ENCODE data around the gene PCBP3. TPM values are rescaled to one million over a fixed set of nuclear protein-coding genes. Genes with fewer than 3 reads are reported as not detected.
A peak's percentile ranks its signal among the peaks of the same experiment; 100 is the strongest.
"Not testable (repeated sequence)": the region's sequence is repeated elsewhere in the genome, so short reads cannot be mapped to it uniquely, and the experiment has no call there.

The PCBP3 gene
- total RNA-seq, 2 donors from 2014 or later = 11.6 to 16.5 TPM

DNA sequence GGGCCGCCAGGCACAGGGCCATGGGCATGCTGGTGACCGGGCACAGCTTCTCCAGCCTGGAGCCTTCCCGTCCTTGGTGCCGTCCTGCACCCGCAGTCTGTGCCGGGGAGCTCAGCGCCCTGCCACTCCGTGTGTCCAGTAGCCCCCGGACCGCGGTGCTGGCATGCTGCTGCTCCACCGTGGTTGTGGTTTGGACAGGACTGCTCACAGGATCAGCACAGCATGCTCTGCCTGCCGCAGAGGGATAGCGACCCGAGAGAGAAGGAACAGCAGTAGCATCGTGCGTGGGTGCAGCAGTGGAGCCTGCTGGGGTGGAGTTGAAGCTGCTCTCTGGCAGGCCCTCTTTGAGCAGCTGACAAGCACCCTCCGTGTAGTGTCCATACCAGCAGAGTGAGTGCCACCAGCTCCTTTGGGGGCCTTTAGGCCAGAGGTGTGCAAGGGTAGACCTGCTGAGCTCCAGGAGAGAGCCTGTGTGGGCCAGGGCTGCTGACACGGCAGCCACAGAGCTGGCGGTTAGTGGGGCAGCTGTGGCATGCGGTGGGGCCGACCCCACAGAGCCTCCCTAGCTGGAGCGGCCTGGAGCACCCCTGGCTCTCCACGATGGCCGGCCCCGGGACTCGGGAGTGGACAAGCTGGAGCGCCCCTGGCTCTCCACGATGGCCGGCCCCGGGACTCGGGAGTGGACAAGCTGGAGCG is 6.4 kb upstream of the PCBP3 start:
- no peak for ATAC-seq (replicated peaks)
- H3K4me1 Mint-ChIP-seq = no peaks in the 10 kb centered on the region
- no peaks in the 10 kb centered on the region for H3K9me3 Mint-ChIP-seq
- no peak overlapping the region for H3K27ac Mint-ChIP-seq
- H3K27me3 Mint-ChIP-seq = no peaks in the 10 kb centered on the region
- no peaks in the 10 kb centered on the region for H3K36me3 Mint-ChIP-seq (ENCODE audit: low read depth)
- H3K4me3 Mint-ChIP-seq = no peak overlapping the region

DNA sequence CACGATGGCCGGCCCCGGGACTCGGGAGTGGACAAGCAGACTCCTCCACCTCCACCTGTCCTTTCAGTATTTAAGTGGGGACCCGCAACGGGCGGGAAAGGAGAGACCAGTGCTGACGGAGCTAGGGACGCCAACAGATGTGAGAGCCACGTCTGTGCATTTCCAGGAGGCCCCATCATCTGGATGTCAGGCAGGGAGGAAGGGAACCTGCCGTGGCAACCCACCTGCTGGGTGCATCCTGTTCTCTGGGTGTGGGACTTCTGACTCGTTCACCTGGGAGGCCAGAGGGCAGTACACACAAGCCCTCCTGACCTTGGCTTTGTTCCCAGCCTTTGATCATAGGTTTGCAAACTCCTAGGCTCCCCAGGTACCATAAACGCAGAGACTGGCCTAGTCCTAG is 5.6 kb upstream of the PCBP3 start:
- ATAC-seq (replicated peaks) = no peak
- Mint-ChIP-seq H3K27me3 (no peaks in the 10 kb centered on the region), H3K4me1 (no peaks in the 10 kb centered on the region), H3K27ac (no peak overlapping the region), H3K4me3 (no peak overlapping the region), H3K9me3 (no peaks in the 10 kb centered on the region), H3K36me3 (ENCODE audit: low read depth) (no peaks in the 10 kb centered on the region)

DNA sequence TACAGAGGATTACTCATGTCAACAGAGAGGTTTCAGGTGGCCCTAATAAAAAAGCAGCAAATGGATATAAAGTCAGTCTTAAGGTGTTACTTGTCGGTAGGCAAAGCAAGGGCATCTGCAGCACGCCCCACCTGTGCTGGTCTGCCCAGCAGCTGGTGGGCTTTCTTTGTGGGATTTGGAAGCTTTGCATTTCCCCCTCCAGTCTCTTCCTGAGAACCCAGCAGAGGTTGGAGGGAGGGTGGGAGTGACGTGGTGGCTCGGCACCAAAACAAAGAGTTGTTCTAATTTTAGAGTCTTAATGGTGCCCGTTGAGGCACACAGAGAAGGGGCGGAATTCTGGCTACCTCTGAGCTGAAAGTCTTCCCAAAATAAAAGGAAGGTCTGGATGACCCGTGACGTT is 4.8 kb upstream of the PCBP3 start:
- Mint-ChIP-seq H3K9me3 (no peaks in the 10 kb centered on the region), H3K4me3 (no peak overlapping the region), H3K4me1 (no peaks in the 10 kb centered on the region), H3K27ac (no peak overlapping the region), H3K27me3 (no peaks in the 10 kb centered on the region), H3K36me3 (ENCODE audit: low read depth) (no peaks in the 10 kb centered on the region)
- no peak for ATAC-seq (replicated peaks)

DNA sequence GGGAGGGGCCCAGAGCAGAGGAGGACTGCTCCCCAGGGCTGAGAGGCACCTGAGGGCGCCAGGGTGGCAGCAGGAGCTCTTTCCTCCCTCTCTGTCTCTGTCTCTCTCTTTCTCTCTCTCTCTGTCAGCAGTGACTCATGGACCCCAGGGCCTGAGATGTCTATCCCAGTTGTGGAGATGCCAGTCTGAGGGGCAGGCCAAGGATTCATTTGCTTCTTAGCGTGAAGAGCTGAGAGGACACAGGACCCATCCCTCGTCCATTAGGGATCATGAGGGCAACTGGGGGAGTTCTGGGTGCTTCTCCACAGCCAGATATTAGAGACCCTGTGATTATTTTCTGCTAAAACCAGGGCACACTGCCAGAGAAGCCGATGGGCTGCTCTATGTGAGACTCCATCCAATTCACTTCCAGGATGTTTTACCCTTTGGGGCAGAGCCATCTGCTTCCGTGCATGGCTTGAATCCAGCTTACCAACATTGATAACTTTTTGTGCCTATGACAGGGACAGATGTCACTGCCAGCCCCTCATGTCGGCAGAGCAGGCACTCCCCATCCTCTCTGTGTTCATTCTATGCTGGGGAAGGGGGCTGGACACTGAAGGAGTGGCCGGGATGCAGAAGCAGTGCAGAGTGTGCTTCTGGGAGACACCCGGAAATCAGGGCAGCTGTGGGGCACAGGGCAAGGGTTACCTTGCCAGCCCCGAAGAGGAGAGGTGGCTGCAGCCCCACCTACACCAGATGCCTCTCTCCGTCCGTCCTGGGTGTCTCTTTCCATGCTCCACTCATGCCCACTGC is 4.1 kb upstream of the PCBP3 start:
- ATAC-seq (replicated peaks) = no peak
- no peaks in the 10 kb centered on the region for H3K9me3 Mint-ChIP-seq
- H3K27ac Mint-ChIP-seq = no peak overlapping the region
- H3K4me1 Mint-ChIP-seq = no peaks in the 10 kb centered on the region
- H3K4me3 Mint-ChIP-seq = no peak overlapping the region
- H3K36me3 Mint-ChIP-seq (ENCODE audit: low read depth) = no peaks in the 10 kb centered on the region
- H3K27me3 Mint-ChIP-seq = no peaks in the 10 kb centered on the region

DNA sequence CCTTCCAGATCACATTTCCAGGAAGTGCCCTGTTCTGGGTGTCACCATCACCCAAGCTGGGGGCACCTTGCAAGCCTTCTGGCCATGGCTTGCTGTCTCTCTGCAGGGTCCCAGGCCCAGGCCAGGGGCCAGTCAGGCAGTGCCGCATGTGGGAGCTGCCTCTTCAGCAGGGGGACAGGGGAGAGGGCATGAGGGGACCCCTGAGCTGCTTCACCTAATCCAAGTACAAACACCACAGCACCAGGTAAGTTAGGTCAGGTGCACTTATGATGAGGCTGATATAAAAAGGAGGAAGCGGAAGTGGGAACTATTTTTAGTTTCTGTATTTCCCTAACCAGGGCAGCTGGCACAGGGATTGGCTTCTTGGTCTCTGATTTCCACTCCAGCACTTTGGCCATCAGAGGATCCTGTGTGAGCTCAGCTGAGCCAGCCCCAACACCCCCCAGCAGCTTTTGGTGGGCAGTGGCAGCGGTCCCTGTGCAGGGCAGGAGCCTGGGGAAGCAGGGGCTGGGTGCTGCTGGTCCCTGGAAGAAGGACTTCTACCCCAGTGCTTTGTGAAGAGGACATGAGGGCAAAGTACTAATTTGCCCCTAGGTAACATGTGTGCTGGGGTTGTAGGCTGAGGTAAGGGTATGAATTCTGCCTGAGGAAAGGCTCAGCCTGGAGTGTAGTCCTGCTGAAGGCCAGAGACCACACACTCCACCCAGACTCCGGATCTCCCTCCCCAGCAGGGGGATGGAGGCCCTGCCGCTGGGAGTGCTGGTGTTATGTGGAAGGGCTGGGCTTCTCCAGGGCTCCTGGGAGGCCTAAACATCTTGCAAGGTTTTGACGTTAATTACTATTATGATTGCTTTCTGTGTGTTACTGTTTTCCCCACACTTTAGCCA is 3.3 kb upstream of the PCBP3 start:
- Mint-ChIP-seq H3K36me3 (ENCODE audit: low read depth) (no peaks in the 10 kb centered on the region), H3K4me1 (no peaks in the 10 kb centered on the region), H3K4me3 (peak overlapping the region; percentile 41), H3K9me3 (no peaks in the 10 kb centered on the region), H3K27me3 (no peaks in the 10 kb centered on the region), H3K27ac (no peak overlapping the region)
- no peak for ATAC-seq (replicated peaks)

GRCh38 chr21:45640888-45641479 is 2.5 kb upstream of the PCBP3 start:
- no peak for ATAC-seq (replicated peaks)
- Mint-ChIP-seq H3K36me3 (ENCODE audit: low read depth) (peaks cover 5% of the 10 kb centered on the region), H3K9me3 (no peaks in the 10 kb centered on the region), H3K27ac (no peak overlapping the region), H3K4me1 (peaks cover 5% of the 10 kb centered on the region), H3K27me3 (no peaks in the 10 kb centered on the region), H3K4me3 (peak overlapping the region; percentile 41)

GRCh38 chr21:45641480-45642035 is 2.0 kb upstream of the PCBP3 start:
- Mint-ChIP-seq H3K27me3 (no peaks in the 10 kb centered on the region), H3K4me1 (peaks cover 5% of the 10 kb centered on the region), H3K4me3 (peak overlapping the region; percentile 41), H3K9me3 (no peaks in the 10 kb centered on the region), H3K36me3 (ENCODE audit: low read depth) (peaks cover 5% of the 10 kb centered on the region), H3K27ac (no peak overlapping the region)
- ATAC-seq (replicated peaks) = no peak

DNA sequence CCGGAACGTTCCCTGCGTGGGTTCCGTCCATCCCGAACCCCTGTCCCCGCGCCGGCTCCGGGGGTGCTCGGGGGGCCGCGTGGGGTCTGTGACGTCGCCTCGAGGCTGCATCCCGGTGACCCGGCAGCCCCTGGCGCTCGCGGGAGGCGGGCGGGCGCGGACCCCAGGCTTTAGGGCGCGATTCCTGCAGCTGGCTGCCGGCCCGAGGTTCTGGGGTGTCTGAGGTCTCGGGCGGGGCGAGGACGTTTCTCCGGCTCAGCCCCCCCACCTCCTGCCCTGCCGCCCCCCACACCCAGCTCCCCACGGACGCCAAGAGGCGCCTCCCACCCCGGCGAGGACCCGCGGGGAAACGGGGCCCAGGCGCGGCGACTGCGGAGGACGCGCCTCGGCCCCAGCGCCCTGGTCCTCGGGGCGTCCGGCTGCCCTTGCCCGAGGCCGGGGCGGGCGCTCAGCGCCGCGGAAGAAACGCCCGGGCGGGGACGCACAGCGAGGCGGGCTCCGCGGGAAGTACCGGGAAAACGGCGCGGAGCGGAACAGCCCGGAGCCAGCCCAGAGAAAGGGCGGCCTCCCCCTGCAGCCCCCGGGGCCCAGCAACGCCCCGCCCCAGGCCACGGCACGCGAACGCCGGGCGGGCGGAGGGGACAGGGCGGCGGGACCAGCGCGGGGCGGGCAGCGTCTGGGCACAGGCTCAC is 1.3 kb upstream of the PCBP3 start:
- Mint-ChIP-seq H3K36me3 (ENCODE audit: low read depth) (peaks cover 5% of the 10 kb centered on the region), H3K27me3 (peaks cover 2% of the 10 kb centered on the region), H3K4me3 (no peak overlapping the region), H3K9me3 (peaks cover 4% of the 10 kb centered on the region), H3K27ac (no peak overlapping the region), H3K4me1 (peaks cover 5% of the 10 kb centered on the region)
- peak; percentile 21 for ATAC-seq (replicated peaks)

GRCh38 chr21:45644041-45644906 is 749 bp downstream of the PCBP3 start:
- ATAC-seq (replicated peaks) = peak; percentile 9
- Mint-ChIP-seq H3K9me3 (peaks cover 7% of the 10 kb centered on the region), H3K36me3 (ENCODE audit: low read depth) (peaks cover 5% of the 10 kb centered on the region), H3K4me1 (peaks cover 5% of the 10 kb centered on the region), H3K4me3 (peak overlapping the region; percentile 70), H3K27ac (peak overlapping the region; percentile 46), H3K27me3 (peaks cover 11% of the 10 kb centered on the region)

- Mint-ChIP-seq H3K4me3 (no peak overlapping the region), H3K36me3 (ENCODE audit: low read depth) (no peaks in the 10 kb centered on the region), H3K27ac (no peak overlapping the region), H3K9me3 (peaks cover 6% of the 10 kb centered on the region), H3K4me1 (no peaks in the 10 kb centered on the region), H3K27me3 (peaks cover 14% of the 10 kb centered on the region)
- no peak for ATAC-seq (replicated peaks)
Observed at GRCh38 chr21:45651921-45652320, 8.4 kb downstream of the PCBP3 start.

DNA sequence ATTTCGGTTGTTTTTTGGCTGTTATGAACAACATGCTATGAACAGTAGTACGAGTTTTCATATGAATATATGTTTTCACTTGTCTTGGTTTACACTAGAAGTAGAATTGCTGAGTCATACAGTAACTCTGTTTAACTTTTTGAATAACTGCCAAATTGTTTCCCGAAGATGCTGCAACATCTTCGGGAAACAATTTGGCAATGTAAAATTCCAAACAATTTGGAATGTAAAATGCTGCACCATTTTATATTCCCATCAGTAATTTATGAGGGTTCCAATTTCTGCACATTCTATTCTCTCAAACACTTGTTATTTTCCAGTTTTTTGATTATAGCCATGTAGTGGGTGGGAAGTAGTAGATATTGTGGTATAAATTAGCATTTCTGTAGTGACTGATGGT is 11.6 kb downstream of the PCBP3 start:
- peaks cover 3% of the 10 kb centered on the region for H3K27me3 Mint-ChIP-seq
- H3K27ac Mint-ChIP-seq = no peak overlapping the region
- no peaks in the 10 kb centered on the region for H3K36me3 Mint-ChIP-seq (ENCODE audit: low read depth)
- ATAC-seq (replicated peaks) = no peak
- no peaks in the 10 kb centered on the region for H3K4me1 Mint-ChIP-seq
- H3K4me3 Mint-ChIP-seq = no peak overlapping the region
- H3K9me3 Mint-ChIP-seq = no peaks in the 10 kb centered on the region

DNA sequence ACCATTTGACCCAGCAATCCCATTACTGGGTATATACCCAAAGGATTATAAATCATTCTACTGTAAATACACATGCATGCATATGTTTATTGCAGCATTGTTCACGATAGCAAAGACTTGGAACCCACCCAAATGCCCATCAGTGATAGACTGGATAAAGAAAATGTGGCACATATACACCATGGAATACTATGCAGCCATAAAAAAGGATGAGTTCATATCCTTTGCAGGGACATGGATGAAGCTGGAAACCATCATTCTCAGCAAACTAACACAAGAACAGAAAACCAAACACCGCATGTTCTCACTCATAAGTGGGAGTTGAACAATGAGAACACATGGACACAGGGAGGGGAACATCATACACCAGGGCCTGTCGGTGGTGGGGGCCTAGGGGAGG is 12.6 kb downstream of the PCBP3 start:
- not testable (repeated sequence) for H3K9me3 Mint-ChIP-seq, H3K4me1 Mint-ChIP-seq

More for the DNA sequence above, 12.6 kb downstream of the PCBP3 start:
- H3K27me3 Mint-ChIP-seq; H3K4me3 Mint-ChIP-seq; H3K27ac Mint-ChIP-seq; H3K36me3 Mint-ChIP-seq (ENCODE audit: low read depth); ATAC-seq (replicated peaks): not testable (repeated sequence)
